Ishikawa (cell line): ENCODE results near the gene STX8.

Source experiments
- CEBPB ChIP-seq: IDR thresholded peaks from 2 replicates; pipeline ENCODE4 v1.6.1; 2012
- CREB1 ChIP-seq: IDR thresholded peaks from 2 replicates; pipeline ENCODE4 v1.6.1; 2012; ENCODE audit warnings: low read depth
- EGR1 ChIP-seq: IDR thresholded peaks from 2 replicates; pipeline ENCODE4 v1.6.1; 2012
- EP300 ChIP-seq: IDR thresholded peaks from 2 replicates; pipeline ENCODE4 v1.6.1; 2012; ENCODE audit warnings: borderline replicate concordance
- FOXM1 ChIP-seq: IDR thresholded peaks from 2 replicates; pipeline ENCODE4 v1.6.1; 2012; ENCODE audit warnings: low read depth, borderline replicate concordance
- MAX ChIP-seq: IDR thresholded peaks from 2 replicates; pipeline ENCODE4 v1.6.1; 2012
- NFIC ChIP-seq: IDR thresholded peaks from 2 replicates; pipeline ENCODE4 v1.6.1; 2012
- RAD21 ChIP-seq: IDR thresholded peaks from 2 replicates; pipeline ENCODE4 v1.6.1; 2012; ENCODE audit warnings: low read depth
- REST ChIP-seq: IDR thresholded peaks from 2 replicates; pipeline ENCODE4 v1.6.1; 2012; ENCODE audit warnings: low read depth, mild to moderate bottlenecking
- TAF1 ChIP-seq: IDR thresholded peaks from 2 replicates; pipeline ENCODE4 v1.6.1; 2012; ENCODE audit warnings: low read depth, mild to moderate bottlenecking
- TCF12 ChIP-seq: IDR thresholded peaks from 2 replicates; pipeline ENCODE4 v1.6.1; 2012; ENCODE audit warnings: low read depth
- TEAD4 ChIP-seq: IDR thresholded peaks from 2 replicates; pipeline ENCODE4 v1.6.1; 2012
- USF1 ChIP-seq: IDR thresholded peaks from 2 replicates; pipeline ENCODE4 v1.6.1; 2012
- YY1 ChIP-seq: IDR thresholded peaks from 2 replicates; pipeline ENCODE4 v1.6.1; 2012; ENCODE audit warnings: low read depth
- ZBTB7A ChIP-seq: IDR thresholded peaks from 2 replicates; pipeline ENCODE4 v1.6.1; 2012; ENCODE audit warnings: low read depth

Gene STX8

GRCh38 chr17:9451934-9452333 lies 123.7 kb downstream of the STX8 start:
- TF ChIP-seq USF1: no peak
- no peak for TF ChIP-seq YY1
- no peak for TF ChIP-seq CREB1
- no peak for TF ChIP-seq REST
- no peak for TF ChIP-seq EGR1
- no peak for TF ChIP-seq FOXM1
- no peak for TF ChIP-seq MAX
- TF ChIP-seq NFIC: no peak
- no peak for TF ChIP-seq TAF1
- no peak for TF ChIP-seq ZBTB7A
- no peak for TF ChIP-seq RAD21
- TF ChIP-seq TCF12: no peak
- TF ChIP-seq CEBPB: no peak
- no peak for TF ChIP-seq TEAD4
- TF ChIP-seq EP300: no peak

GRCh38 chr17:9446528-9446927 lies 129.1 kb downstream of the STX8 start:
- no peak for TF ChIP-seq NFIC
- no peak for TF ChIP-seq RAD21
- no peak for TF ChIP-seq TEAD4
- TF ChIP-seq MAX: no peak
- TF ChIP-seq EP300: no peak

- TF ChIP-seq NFIC (no peak), EGR1 (no peak)
Observed at GRCh38 chr17:9445424-9445823, 130.2 kb downstream of the STX8 start.

- no peak for TF ChIP-seq CREB1
- no peak for TF ChIP-seq RAD21
- TF ChIP-seq REST: no peak
- no peak for TF ChIP-seq TCF12
- TF ChIP-seq NFIC: no peak
- TF ChIP-seq CEBPB: no peak
- no peak for TF ChIP-seq TAF1
- TF ChIP-seq USF1: no peak
- TF ChIP-seq TEAD4: no peak
- TF ChIP-seq YY1: no peak
- TF ChIP-seq FOXM1: no peak
- TF ChIP-seq MAX: no peak
- no peak for TF ChIP-seq EGR1
- TF ChIP-seq EP300: no peak
- no peak for TF ChIP-seq ZBTB7A
Observed at GRCh38 chr17:9444687-9445086, 130.9 kb downstream of the STX8 start.

- no peak for TF ChIP-seq YY1
- no peak for TF ChIP-seq MAX
- no peak for TF ChIP-seq USF1
- TF ChIP-seq TEAD4: no peak
- no peak for TF ChIP-seq TCF12
Observed at GRCh38 chr17:9443811-9444210, 131.8 kb downstream of the STX8 start.

- TF ChIP-seq RAD21 (no peak), REST (no peak), YY1 (no peak), ZBTB7A (no peak), TAF1 (no peak), EGR1 (no peak), EP300 (no peak), TCF12 (no peak), MAX (no peak), NFIC (no peak)
Observed at GRCh38 chr17:9439851-9440250, 135.8 kb downstream of the STX8 start.
